C4-2B (cell line): Measurements from ENCODE around the gene UTP14C.

Experiments used
- CTCF ChIP-seq: fragments of 450-650 bp; conservative IDR thresholded peaks from 2 replicates; pipeline ENCODE4 v1.5.1; 2017; ENCODE audit warnings: mild to moderate bottlenecking
- ZFX ChIP-seq: fragments of 450-650 bp; IDR thresholded peaks from 2 replicates; pipeline ENCODE4 v1.6.1; 2017

DNA sequence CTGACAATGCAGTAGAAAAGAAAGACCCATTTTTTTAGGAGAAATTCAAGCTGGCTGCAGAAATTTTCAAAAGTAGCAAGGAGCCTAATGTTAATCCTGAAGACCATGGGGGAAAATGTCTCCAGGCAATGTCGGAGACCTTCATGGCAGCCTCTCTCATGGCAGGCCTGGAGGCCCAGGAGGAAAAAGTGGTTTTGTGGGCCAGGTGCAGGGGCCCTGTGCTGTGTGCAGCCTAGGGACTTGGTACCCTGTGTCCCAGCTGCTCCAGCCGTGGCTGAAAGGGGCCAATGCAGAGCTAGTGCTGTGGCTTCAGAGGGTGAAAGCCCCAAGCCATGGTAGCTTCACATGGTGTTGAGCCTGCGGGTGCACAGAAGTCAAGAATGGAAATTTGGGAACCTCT, 8.2 kb upstream of the UTP14C start:
- TF ChIP-seq CTCF = no peak
- TF ChIP-seq ZFX = no peak
